Measurements from ENCODE around the gene ANLN. TPM values are rescaled to one million over a fixed set of nuclear protein-coding genes. Genes with fewer than 3 reads are reported as not detected.

The ANLN gene
- total and polyA plus RNA-seq, 2 experiments from 2014 or later, result 26.9 to 66.7 TPM

- ATAC-seq (no peak), DNase-seq (ENCODE audit: low spot score) (no peak)
- H3K27me3 ChIP-seq (ENCODE audit: insufficient read depth), result no peaks in the 10 kb centered on the region
- no peak for TF ChIP-seq NANOG (IDR thresholded peaks at IDR 0.05; ENCODE audit: borderline replicate concordance)
- TF ChIP-seq EZH2phosphoT487 (IDR thresholded peaks at IDR 0.05; ENCODE audit: unreplicated experiment), result no peak
- no peak for TF ChIP-seq POLR2AphosphoS5 (IDR thresholded peaks at IDR 0.05; ENCODE audit: low read depth)
- no peak for TF ChIP-seq ZNF114 (CRISPR knock-in tag; IDR thresholded peaks at IDR 0.05)
- TF ChIP-seq STAT1 (IDR thresholded peaks at IDR 0.05; ENCODE audit: unreplicated experiment), result no peak
- TF ChIP-seq EZH2 (IDR thresholded peaks at IDR 0.05; ENCODE audit: low read depth, unreplicated experiment), result no peak
- TF ChIP-seq ZNF462 (CRISPR knock-in tag; IDR thresholded peaks at IDR 0.05), result no peak
- TF ChIP-seq CREB1 (CRISPR knock-in tag; IDR thresholded peaks at IDR 0.05; ENCODE audit: low read depth), result no peak
- TF ChIP-seq REST (IDR thresholded peaks at IDR 0.05; ENCODE audit: unreplicated experiment), result no peak
- no peak for TF ChIP-seq ETS1 (IDR thresholded peaks at IDR 0.05)
- no peak for TF ChIP-seq ZNF331 (CRISPR knock-in tag; IDR thresholded peaks at IDR 0.05; ENCODE audit: low read depth)
- TF ChIP-seq CTCF (conservative IDR thresholded peaks at IDR 0.05; ENCODE audit: low read depth in 2 of 2), result no peak
- no peak for TF ChIP-seq JUNB (IDR thresholded peaks at IDR 0.05; ENCODE audit: unreplicated experiment)
- peaks cover 2% of the 10 kb centered on the region; the same call in 1 of the 2 replicates for H4K20me1 ChIP-seq (replicated peaks; ENCODE audit: insufficient read depth)
- Mint-ChIP-seq H3K27ac (no peak overlapping the region), H3K36me3 (ENCODE audit: low read depth) (peaks cover 37% of the 10 kb centered on the region), H3K27me3 (ENCODE audit: insufficient read depth, low read depth, poor library complexity) (no peaks in the 10 kb centered on the region), H3K4me3 (no peak overlapping the region), H3K4me1 (no peaks in the 10 kb centered on the region), H3K9me3 (no peaks in the 10 kb centered on the region)
- no peaks in the 10 kb centered on the region for H3K9me2 ChIP-seq (ENCODE audit: insufficient read depth)
- no peak overlapping the region for H3K4me3 ChIP-seq
- H3K4me2 ChIP-seq, result no peak overlapping the region
- H3K79me2 ChIP-seq (replicated peaks; ENCODE audit: insufficient read depth), result no peaks in the 10 kb centered on the region
- no peak overlapping the region for H2AFZ ChIP-seq
- no peaks in the 10 kb centered on the region for H3F3A ChIP-seq (replicated peaks; ENCODE audit: low read depth)
- no peak overlapping the region for H3K27ac ChIP-seq (ENCODE audit: low read depth)
- no peaks in the 10 kb centered on the region for H3K4me1 ChIP-seq (ENCODE audit: insufficient read depth)
- H3K36me3 ChIP-seq (ENCODE audit: insufficient read depth), result peaks cover 43% of the 10 kb centered on the region
These were observed 26.6 kb downstream of the ANLN start for GRCh38 chr7:36416251-36416650.
